OCI-LY3 (cell line): ENCODE results near the gene BPIFB2.

Source experiments
- CTCF ChIP-seq: fragments of 200-600, 300-600 bp; sonication (generic); IDR thresholded peaks from 2 replicates; pipeline ENCODE4 v1.5.1; 2014; ENCODE audit warnings: antibody characterized with exemption, low read length, low read depth
- EZH2phosphoT487 ChIP-seq: fragments of 200-600 bp; shearing (Covaris generic); IDR thresholded peaks from 2 replicates; pipeline ENCODE4 v1.6.1; 2018; ENCODE audit warnings: antibody characterized with exemption, mixed run types, low read depth

- TF ChIP-seq CTCF: no peak
- TF ChIP-seq EZH2phosphoT487: no peak
These were observed 15.4 kb downstream of the BPIFB2 start for GRCh38 chr20:33022694-33023438.
